ENCODE data around the gene ADCY4.

The ADCY4 gene

DNA sequence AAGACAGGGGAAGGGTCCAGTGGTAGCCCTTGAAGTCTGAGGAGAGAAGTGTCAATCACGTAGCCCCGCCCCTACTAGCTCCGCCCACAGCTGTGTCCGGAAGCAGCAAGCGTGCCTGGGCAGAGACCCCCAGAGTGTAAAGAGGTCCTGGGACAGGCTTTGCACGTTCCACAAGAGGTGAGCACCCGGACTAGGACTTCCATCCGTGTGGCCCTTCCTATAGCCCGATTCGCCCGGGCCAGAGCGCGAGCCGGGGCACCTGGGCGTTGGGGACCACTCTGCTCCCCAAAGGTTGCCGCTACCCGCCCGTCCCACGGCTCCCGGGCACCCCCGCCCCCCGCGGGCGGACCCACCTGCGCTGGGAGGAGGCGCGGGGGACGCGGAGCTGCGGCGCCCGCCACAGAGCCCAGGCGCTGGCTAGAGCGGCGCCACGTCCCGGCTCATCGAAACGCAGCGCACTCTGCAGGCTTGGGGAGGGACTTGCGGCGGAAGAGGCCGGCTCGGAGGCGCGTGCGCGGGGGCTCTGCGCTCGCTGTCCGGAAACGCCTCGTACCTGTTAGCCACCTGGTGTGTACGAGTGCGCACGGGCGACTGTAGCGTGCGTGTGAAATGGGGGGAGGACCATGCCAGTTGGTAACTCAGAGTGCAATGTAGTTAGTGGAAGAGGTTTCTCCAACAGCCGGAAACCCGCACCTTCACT is 63.6 kb downstream of the ADCY4 start, which contains the start of gene RABGGTA:
Gene RABGGTA, minus strand, starts transcription at position 464 of the 700 bp plus-strand sequence. CDS start 482 bp downstream, outside the sequence.
- DNase-seq: peak; percentile 93

DNA sequence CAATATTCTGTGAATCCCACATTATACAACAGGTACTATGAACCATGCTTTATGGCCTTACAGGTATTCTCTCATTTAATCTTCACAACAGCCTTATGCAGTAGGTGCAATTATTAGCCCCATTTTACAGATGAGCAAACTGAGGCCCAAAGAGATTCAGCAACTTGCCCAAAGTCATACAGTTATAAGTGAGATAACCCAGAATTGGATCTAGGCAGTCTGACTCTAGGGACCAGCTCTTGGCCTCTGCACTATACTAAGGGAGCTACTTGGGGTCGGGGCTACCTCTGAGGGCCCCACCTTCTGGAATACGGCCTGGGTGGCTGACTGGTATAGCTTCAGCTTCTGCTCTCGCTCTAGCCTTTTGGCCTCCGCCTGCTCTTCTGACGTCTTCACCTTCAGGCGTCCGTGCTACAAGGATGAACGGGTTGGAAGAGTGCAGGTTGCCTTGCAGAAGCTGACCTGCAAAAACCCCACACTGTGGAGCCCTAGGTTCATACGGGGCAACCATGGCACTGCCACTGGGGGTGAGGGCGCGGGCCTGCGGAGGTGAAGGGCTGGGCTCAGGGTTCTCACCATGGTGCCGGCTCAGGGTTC is 64.2 kb downstream of the ADCY4 start:
- no peak for DNase-seq

DNA sequence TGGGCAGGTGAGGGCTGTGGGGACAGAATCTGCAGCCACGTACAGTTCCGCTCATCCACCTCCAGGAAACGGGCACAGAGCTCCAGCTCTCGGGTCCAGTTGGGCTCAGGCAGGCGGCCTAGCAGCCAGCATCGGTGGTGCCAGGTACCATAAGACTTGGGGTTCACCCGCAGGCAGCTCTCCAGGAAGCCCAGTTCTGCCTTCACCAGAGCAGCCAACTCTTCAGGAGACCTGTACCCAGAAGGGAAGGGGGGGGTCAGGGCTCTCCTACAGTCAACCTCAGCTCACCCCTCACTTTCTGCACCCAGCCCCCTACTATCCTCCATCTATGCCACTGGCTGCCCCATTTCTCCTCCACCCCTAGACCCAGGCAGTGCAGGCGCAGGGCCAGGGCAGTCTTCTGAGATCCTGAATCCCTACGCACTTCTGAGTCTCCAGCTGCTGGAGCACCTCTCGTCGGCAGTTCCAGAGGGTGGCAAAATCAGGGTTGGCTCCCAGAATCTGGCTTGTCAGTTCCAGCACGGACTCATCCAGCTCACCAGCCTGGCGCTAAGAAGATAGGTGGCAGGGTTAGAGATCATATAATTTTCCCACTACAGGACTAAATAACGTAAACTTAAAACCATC is 64.8 kb downstream of the ADCY4 start:
- no peak for DNase-seq

DNA sequence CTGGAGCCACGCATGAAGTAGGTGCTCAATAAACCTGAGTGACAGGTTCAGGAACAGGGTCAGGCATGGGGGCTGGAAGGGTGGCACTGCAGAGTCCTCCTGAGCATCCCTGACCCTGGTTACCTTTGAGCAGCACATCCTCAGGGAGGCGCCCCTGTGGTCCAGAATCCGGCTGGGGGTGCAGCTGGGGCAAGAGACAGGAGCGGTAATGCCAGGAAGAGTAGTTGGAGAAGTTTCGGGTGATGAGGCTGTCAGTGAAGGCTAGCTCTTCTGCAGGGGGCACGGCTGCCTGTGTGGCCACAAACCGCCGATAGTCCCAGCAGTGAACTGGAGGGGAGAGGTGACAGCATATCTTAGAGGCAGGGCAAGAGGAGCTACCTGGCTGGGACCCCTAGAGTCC is 65.5 kb downstream of the ADCY4 start:
- DNase-seq: no peak
